ENCODE measurements around the gene MXD3.
"Not testable (repeated sequence)": the region's sequence is repeated elsewhere in the genome, so short reads cannot be mapped to it uniquely, and the experiment has no call there.

MXD3 gene

DNA sequence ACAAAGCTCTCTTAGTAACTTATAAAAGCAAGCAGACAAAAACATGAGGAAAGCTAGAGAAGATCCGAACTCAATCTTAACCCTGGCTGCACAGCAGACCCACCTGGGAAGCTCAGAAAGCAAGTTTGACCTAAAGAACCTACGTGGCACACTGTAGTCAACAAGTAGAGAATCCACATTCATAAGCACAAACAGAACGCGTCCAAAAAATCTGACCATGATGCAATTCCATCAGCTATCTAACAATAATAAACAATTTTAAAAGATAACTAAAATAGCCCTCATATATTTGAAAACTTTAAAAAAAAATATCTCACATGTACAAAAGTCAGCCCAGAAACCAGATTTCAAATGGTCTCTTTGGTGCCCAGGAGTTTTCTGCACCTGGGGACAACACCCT lies 35.1 kb upstream of the MXD3 start:
- Histone ChIP-seq H3K4me3 (ENCODE audit: low read depth in 1 of 5, low read length in 5 of 5) (no peak overlapping the region), H3K36me3 (ENCODE audit: control insufficient read depth in 5 of 5, insufficient read depth in 5 of 5, low read length in 5 of 5) (peaks cover 6 to 32% (median 13%) of the 10 kb centered on the region in 5 donors), H3K4me1 (ENCODE audit: control insufficient read depth in 5 of 5, insufficient read depth in 5 of 5, low read length in 5 of 5) (peaks cover 12 to 25% (median 24%) of the 10 kb centered on the region in 5 donors), H3K9ac (ENCODE audit: low read length in 5 of 5) (no peak overlapping the region), H3K27me3 (ENCODE audit: control insufficient read depth in 5 of 5, insufficient read depth in 4 of 5, low read length in 5 of 5) (no peaks in the 10 kb centered on the region), H3K9me3 (ENCODE audit: control insufficient read depth in 5 of 5, low read length in 5 of 5) (no peaks in the 10 kb centered on the region), H3K27ac (ENCODE audit: low read depth, low read length) (no peak overlapping the region)

DNA sequence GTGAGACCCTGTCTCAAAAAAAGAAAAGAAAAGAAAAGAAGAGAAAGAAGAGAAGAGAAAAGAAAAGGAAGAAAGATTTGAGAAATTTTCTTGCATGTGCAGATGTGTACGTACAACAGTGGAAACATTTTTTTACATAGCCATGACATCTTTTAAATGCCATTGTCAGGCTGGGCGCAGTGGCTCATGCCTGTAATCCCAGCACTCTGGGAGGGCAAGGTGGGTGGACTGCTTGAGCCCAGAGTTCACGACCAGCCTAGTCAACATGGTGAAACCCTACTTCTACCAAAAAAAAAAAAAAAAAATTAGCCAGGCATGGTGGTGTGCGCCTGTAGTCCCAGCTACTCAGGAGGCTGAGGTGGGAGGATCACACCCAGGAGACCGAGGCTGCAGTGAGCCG lies 33.2 kb upstream of the MXD3 start:
- Histone ChIP-seq H3K27ac (ENCODE audit: low read depth, low read length) (no peak overlapping the region), H3K4me1 (ENCODE audit: control insufficient read depth in 5 of 5, insufficient read depth in 5 of 5, low read length in 5 of 5) (peaks cover 7 to 11% (median 10%) of the 10 kb centered on the region in 5 donors), H3K9me3 (ENCODE audit: control insufficient read depth in 5 of 5, low read length in 5 of 5) (no peaks in the 10 kb centered on the region), H3K9ac (ENCODE audit: low read length in 5 of 5) (no peak overlapping the region), H3K4me3 (ENCODE audit: low read depth in 1 of 5, low read length in 5 of 5) (no peak overlapping the region), H3K27me3 (ENCODE audit: control insufficient read depth in 5 of 5, insufficient read depth in 4 of 5, low read length in 5 of 5) (no peaks in the 10 kb centered on the region), H3K36me3 (ENCODE audit: control insufficient read depth in 5 of 5, insufficient read depth in 5 of 5, low read length in 5 of 5) (peaks cover 10 to 37% (median 16%) of the 10 kb centered on the region in 5 donors)

DNA sequence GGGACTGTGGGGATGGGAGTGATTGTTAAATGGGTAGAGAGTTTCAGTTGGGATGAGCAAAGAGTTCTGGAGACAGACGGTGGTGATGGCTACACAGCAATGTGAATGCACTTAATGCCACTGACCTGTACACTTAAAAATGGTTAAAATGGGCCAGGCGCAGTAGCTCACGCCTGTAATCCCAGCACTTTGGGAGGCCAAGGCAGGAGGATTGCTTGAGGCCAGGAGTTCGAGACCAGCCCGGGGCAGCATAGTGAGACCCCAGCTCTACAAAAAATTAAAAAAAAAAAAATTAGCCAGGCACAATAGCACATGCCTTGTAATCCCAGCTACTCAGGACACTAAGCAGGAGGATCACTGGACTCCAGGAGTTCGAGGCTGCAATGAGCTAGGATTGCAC lies 32.1 kb upstream of the MXD3 start:
- no peaks in the 10 kb centered on the region for H3K9me3 ChIP-seq (ENCODE audit: control insufficient read depth in 5 of 5, low read length in 5 of 5)
- H3K36me3 ChIP-seq (ENCODE audit: control insufficient read depth in 5 of 5, insufficient read depth in 5 of 5, low read length in 5 of 5), result peaks cover 10 to 39% (median 20%) of the 10 kb centered on the region in 5 donors
- no peak overlapping the region for H3K4me3 ChIP-seq (ENCODE audit: low read depth in 1 of 5, low read length in 5 of 5)
- no peak overlapping the region for H3K27ac ChIP-seq (ENCODE audit: low read depth, low read length)
- H3K27me3 ChIP-seq (ENCODE audit: control insufficient read depth in 5 of 5, insufficient read depth in 4 of 5, low read length in 5 of 5), result no peaks in the 10 kb centered on the region
- peaks cover 0 to 3% (median under 1%) of the 10 kb centered on the region in 5 donors for H3K4me1 ChIP-seq (ENCODE audit: control insufficient read depth in 5 of 5, insufficient read depth in 5 of 5, low read length in 5 of 5)
- no peak overlapping the region for H3K9ac ChIP-seq (ENCODE audit: low read length in 5 of 5)

DNA sequence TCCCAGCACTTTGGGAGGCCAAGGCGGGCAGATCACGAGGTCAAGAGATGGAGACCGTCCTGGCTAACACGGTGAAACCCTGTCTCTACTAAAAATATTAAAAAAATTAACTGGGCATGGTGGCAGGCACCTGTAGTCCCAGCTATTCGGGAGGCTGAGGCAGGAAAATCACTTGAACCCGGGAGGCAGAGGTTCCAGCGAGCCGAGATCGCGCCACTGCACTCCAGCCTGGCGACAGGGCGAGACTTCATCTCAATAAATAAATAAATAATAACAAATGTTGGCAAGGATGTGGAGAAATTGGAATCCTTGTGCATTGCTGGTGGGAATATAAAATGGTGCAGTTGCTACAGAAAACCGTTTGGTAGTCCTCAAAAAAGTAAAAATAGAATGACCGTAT lies 31.3 kb upstream of the MXD3 start:
- H3K36me3 ChIP-seq (ENCODE audit: control insufficient read depth in 5 of 5, insufficient read depth in 5 of 5, low read length in 5 of 5), result peaks cover 10 to 47% (median 26%) of the 10 kb centered on the region in 5 donors
- not testable (repeated sequence) for H3K9me3 ChIP-seq (ENCODE audit: control insufficient read depth in 5 of 5, low read length in 5 of 5); H3K4me3 ChIP-seq (ENCODE audit: low read depth in 1 of 5, low read length in 5 of 5); H3K9ac ChIP-seq (ENCODE audit: low read length in 5 of 5); H3K4me1 ChIP-seq (ENCODE audit: control insufficient read depth in 5 of 5, insufficient read depth in 5 of 5, low read length in 5 of 5); H3K27ac ChIP-seq (ENCODE audit: low read depth, low read length); H3K27me3 ChIP-seq (ENCODE audit: control insufficient read depth in 5 of 5, insufficient read depth in 4 of 5, low read length in 5 of 5)

DNA sequence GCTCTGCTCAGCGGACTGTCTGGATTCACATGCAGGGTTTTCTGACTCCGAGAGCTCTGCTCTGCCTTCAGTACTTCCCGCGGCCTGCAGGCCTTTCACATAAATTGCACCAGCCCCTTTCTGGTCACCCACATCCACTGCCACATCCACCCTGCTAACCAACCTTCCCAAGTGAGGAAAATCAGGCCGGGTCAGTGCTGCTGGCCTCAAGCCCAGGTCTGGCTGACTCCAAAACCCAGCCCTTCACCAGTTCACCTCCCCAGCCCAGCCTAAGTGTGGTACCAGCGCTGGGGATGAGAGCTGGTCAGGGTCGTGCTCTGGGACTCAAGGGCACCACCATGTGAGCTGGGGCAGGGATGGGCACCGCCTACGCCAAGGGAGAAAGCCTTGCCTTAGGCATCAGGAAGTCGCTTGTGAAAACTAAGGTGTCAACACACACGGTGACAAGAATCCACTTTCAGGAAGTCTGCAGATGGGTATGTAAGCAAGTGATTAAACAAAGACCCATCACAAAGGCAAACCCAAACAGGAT lies 27.5 kb upstream of the MXD3 start:
- Histone ChIP-seq H3K9me3 (ENCODE audit: control insufficient read depth in 5 of 5, low read length in 5 of 5) (no peaks in the 10 kb centered on the region), H3K36me3 (ENCODE audit: control insufficient read depth in 5 of 5, insufficient read depth in 5 of 5, low read length in 5 of 5) (peaks cover 6 to 70% (median 60%) of the 10 kb centered on the region in 5 donors), H3K4me1 (ENCODE audit: control insufficient read depth in 5 of 5, insufficient read depth in 5 of 5, low read length in 5 of 5) (no peaks in the 10 kb centered on the region), H3K4me3 (ENCODE audit: low read depth in 1 of 5, low read length in 5 of 5) (no peak overlapping the region), H3K27me3 (ENCODE audit: control insufficient read depth in 5 of 5, insufficient read depth in 4 of 5, low read length in 5 of 5) (no peaks in the 10 kb centered on the region), H3K9ac (ENCODE audit: low read length in 5 of 5) (no peak overlapping the region), H3K27ac (ENCODE audit: low read depth, low read length) (no peak overlapping the region)

DNA sequence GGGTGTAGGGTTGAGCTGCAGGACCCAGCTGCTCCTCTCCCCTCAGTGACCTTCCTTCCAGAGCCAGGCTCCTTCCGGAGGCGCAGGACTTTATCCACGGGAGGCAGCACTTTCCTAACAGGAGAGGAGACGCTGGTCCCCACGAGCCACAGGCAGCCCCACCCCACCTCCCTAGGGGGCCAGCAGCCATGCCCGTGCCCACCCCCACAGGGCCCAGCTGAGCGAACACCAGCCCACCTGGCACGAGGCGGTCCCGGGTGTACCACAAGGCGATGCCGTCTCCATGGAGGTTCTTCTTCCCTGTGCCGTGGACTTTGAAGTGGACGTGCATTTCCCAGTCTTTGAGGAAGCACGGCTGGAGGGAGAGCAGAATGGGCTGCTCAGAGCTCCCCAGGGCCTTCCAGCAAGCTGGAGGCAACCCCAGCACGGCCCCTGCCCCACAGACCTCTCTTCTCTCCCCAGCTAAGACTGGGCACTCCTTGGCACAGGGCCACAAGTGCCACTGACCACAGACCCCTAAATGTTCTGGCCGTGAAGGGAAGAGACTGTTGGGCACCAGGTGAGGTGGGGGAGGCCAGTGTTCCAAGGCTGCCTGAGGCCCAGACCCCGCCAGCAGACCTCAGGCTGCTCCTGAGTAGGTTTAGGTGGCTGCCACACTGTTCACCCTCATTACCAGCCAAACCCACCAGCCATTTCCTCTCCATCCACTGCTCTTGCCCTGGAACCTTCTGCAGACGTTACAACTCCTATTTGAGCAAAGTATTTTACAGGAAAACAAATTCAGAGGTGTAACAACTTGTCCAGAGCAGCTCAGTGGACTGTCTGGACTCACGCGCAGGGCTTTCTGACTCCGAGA lies 26.8 kb upstream of the MXD3 start:
- no peak overlapping the region for H3K27ac ChIP-seq (ENCODE audit: low read depth, low read length)
- no peak overlapping the region for H3K4me3 ChIP-seq (ENCODE audit: low read depth in 1 of 5, low read length in 5 of 5)
- H3K27me3 ChIP-seq (ENCODE audit: control insufficient read depth in 5 of 5, insufficient read depth in 4 of 5, low read length in 5 of 5), result no peaks in the 10 kb centered on the region
- H3K36me3 ChIP-seq (ENCODE audit: control insufficient read depth in 5 of 5, insufficient read depth in 5 of 5, low read length in 5 of 5), result peaks cover 6 to 75% (median 66%) of the 10 kb centered on the region in 5 donors
- no peaks in the 10 kb centered on the region for H3K4me1 ChIP-seq (ENCODE audit: control insufficient read depth in 5 of 5, insufficient read depth in 5 of 5, low read length in 5 of 5)
- no peaks in the 10 kb centered on the region for H3K9me3 ChIP-seq (ENCODE audit: control insufficient read depth in 5 of 5, low read length in 5 of 5)
- H3K9ac ChIP-seq (ENCODE audit: low read length in 5 of 5), result no peak overlapping the region

DNA sequence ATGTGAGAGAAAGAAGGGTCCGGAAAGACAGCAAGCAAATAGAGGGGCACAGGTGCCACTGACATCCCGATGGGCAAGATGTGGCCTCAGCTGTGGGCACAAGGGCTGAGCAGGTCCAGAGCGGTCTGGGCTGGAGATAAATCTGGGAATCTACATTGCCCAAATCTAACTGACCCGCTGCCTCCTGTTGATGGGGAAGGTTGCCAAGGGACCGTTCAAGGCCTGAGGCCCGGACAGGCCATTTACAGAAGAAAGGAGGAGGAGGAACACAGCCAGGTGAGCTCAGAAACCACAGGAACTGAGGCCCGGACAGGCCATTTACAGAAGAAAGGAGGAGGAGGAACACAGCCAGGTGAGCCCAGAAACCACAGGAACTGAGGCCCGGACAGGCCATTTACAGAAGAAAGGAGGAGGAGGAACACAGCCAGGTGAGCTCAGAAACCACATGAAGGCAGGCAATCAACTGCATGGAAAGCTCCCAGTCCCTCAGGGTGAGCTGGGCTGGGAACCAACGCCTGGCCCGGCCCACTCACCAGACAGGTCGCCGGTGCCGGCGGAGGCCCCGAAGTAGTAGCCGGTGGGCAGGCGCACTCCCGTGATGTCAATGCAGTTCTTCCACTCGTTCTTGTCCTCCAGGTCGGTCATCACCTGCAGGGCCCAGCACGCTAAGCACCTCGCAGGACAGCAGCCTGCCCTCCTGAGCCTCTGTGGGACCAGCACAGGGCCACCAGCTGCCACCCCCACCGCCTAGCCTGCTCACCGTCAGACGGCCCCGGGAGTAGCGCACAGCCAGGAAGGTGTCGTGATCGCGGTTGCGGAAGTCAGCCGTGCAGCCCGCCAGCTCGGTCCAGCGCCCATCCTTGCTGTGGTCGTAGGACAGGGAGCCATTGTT lies 25.2 kb upstream of the MXD3 start:
- H3K27ac ChIP-seq (ENCODE audit: low read depth, low read length), result no peak overlapping the region
- H3K9ac ChIP-seq (ENCODE audit: low read length in 5 of 5), result no peak overlapping the region
- H3K27me3 ChIP-seq (ENCODE audit: control insufficient read depth in 5 of 5, insufficient read depth in 4 of 5, low read length in 5 of 5), result no peaks in the 10 kb centered on the region
- no peaks in the 10 kb centered on the region for H3K4me1 ChIP-seq (ENCODE audit: control insufficient read depth in 5 of 5, insufficient read depth in 5 of 5, low read length in 5 of 5)
- H3K36me3 ChIP-seq (ENCODE audit: control insufficient read depth in 5 of 5, insufficient read depth in 5 of 5, low read length in 5 of 5), result peaks cover 5 to 87% (median 77%) of the 10 kb centered on the region in 5 donors
- no peaks in the 10 kb centered on the region for H3K9me3 ChIP-seq (ENCODE audit: control insufficient read depth in 5 of 5, low read length in 5 of 5)
- H3K4me3 ChIP-seq (ENCODE audit: low read depth in 1 of 5, low read length in 5 of 5), result no peak overlapping the region

DNA sequence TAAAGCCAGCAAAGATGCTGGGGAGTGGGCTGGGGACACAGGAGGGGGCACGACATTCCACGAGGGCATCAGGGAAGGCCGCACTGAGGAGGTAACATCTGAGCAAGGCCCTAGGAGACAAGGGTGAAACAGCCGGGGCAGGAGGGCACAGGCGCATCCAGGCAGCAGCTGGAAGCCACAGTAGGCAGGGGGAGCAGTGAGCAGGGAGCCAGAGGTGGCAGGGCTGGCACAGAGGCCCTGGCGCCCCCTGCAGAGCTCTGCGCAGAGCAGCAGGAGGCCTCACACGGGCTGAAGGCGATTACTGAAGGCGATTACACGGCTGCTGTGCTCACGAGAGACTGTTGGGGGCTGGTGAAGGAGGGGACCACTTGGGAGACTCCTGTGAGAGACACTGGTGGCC lies 24.4 kb upstream of the MXD3 start:
- no peak overlapping the region for H3K9ac ChIP-seq (ENCODE audit: low read length in 5 of 5)
- H3K9me3 ChIP-seq (ENCODE audit: control insufficient read depth in 5 of 5, low read length in 5 of 5), result no peaks in the 10 kb centered on the region
- H3K27ac ChIP-seq (ENCODE audit: low read depth, low read length), result no peak overlapping the region
- H3K36me3 ChIP-seq (ENCODE audit: control insufficient read depth in 5 of 5, insufficient read depth in 5 of 5, low read length in 5 of 5), result peaks cover 0 to 87% (median 80%) of the 10 kb centered on the region in 5 donors
- no peak overlapping the region for H3K4me3 ChIP-seq (ENCODE audit: low read depth in 1 of 5, low read length in 5 of 5)
- no peaks in the 10 kb centered on the region for H3K4me1 ChIP-seq (ENCODE audit: control insufficient read depth in 5 of 5, insufficient read depth in 5 of 5, low read length in 5 of 5)
- no peaks in the 10 kb centered on the region for H3K27me3 ChIP-seq (ENCODE audit: control insufficient read depth in 5 of 5, insufficient read depth in 4 of 5, low read length in 5 of 5)

DNA sequence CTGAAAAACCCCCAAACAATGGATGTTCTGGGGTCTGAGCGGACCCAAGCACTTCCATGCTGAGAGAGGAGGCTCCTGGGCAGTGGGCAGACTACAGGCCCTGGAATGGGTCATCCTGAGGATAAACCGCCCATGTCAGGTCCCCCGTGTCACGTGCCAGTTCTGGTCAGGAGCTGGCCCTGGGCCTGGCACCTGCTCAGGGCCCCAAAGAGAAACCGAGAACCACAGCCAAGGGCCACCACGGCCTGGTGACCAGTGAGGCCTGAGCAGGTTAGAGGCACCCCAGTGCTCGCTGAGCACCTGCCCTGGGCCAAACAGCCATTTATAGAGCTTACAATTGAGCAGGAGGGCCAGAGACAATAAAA lies 24.0 kb upstream of the MXD3 start:
- Histone ChIP-seq H3K27ac (ENCODE audit: low read depth, low read length) (no peak overlapping the region), H3K36me3 (ENCODE audit: control insufficient read depth in 5 of 5, insufficient read depth in 5 of 5, low read length in 5 of 5) (peaks cover 0 to 91% (median 84%) of the 10 kb centered on the region in 5 donors), H3K9ac (ENCODE audit: low read length in 5 of 5) (no peak overlapping the region), H3K4me3 (ENCODE audit: low read depth in 1 of 5, low read length in 5 of 5) (no peak overlapping the region), H3K27me3 (ENCODE audit: control insufficient read depth in 5 of 5, insufficient read depth in 4 of 5, low read length in 5 of 5) (no peaks in the 10 kb centered on the region), H3K4me1 (ENCODE audit: control insufficient read depth in 5 of 5, insufficient read depth in 5 of 5, low read length in 5 of 5) (no peaks in the 10 kb centered on the region), H3K9me3 (ENCODE audit: control insufficient read depth in 5 of 5, low read length in 5 of 5) (no peaks in the 10 kb centered on the region)
